ENCODE results near the gene APOBEC3H. TPM values are rescaled to one million over a fixed set of nuclear protein-coding genes. Genes with fewer than 3 reads are reported as not detected.

The APOBEC3H gene
- total RNA-seq, 1 donor from 2014 or later = not detected

- Histone ChIP-seq H3K27me3 (ENCODE audit: control insufficient read depth, insufficient read depth, low read length) (peaks cover 6% of the 10 kb centered on the region), H3K4me3 (ENCODE audit: low read depth, low read length) (no peak overlapping the region), H3K36me3 (ENCODE audit: control insufficient read depth, insufficient read depth, low read length) (no peaks in the 10 kb centered on the region)
- no peak for TF ChIP-seq CTCF (IDR thresholded peaks at IDR 0.05; ENCODE audit: insufficient read depth, low read length, poor library complexity, severe bottlenecking)
- no peak for DNase-seq (ENCODE audit: low read depth)
Measured at GRCh38 chr22:39090426-39091064, 6.5 kb upstream of the APOBEC3H start.

GRCh38 chr22:39091126-39092081 lies 5.6 kb upstream of the APOBEC3H start:
- no peak for TF ChIP-seq CTCF (IDR thresholded peaks at IDR 0.05; ENCODE audit: insufficient read depth, low read length, poor library complexity, severe bottlenecking)
- H3K27me3 ChIP-seq (ENCODE audit: control insufficient read depth, insufficient read depth, low read length) = peaks cover 6% of the 10 kb centered on the region

GRCh38 chr22:39092111-39092862 lies 4.8 kb upstream of the APOBEC3H start:
- Histone ChIP-seq H3K4me3 (ENCODE audit: low read depth, low read length) (no peak overlapping the region), H3K27me3 (ENCODE audit: control insufficient read depth, insufficient read depth, low read length) (peaks cover 6% of the 10 kb centered on the region), H3K36me3 (ENCODE audit: control insufficient read depth, insufficient read depth, low read length) (no peaks in the 10 kb centered on the region)
- DNase-seq (ENCODE audit: low read depth) = no peak
- TF ChIP-seq CTCF (IDR thresholded peaks at IDR 0.05; ENCODE audit: insufficient read depth, low read length, poor library complexity, severe bottlenecking) = no peak

More at GRCh38 chr22:39091126-39092081, 5.6 kb upstream of the APOBEC3H start:
- no peak overlapping the region for H3K4me3 ChIP-seq (ENCODE audit: low read depth, low read length)
- no peak for DNase-seq (ENCODE audit: low read depth)
- H3K36me3 ChIP-seq (ENCODE audit: control insufficient read depth, insufficient read depth, low read length) = no peaks in the 10 kb centered on the region

GRCh38 chr22:39094717-39095389 lies 2.2 kb upstream of the APOBEC3H start:
- no peak for TF ChIP-seq CTCF (IDR thresholded peaks at IDR 0.05; ENCODE audit: insufficient read depth, low read length, poor library complexity, severe bottlenecking)
- Histone ChIP-seq H3K36me3 (ENCODE audit: control insufficient read depth, insufficient read depth, low read length) (no peaks in the 10 kb centered on the region), H3K27me3 (ENCODE audit: control insufficient read depth, insufficient read depth, low read length) (peaks cover 6% of the 10 kb centered on the region), H3K4me3 (ENCODE audit: low read depth, low read length) (no peak overlapping the region)
- no peak for DNase-seq (ENCODE audit: low read depth)

- TF ChIP-seq CTCF (IDR thresholded peaks at IDR 0.05; ENCODE audit: insufficient read depth, low read length, poor library complexity, severe bottlenecking) = no peak
- peaks cover 6% of the 10 kb centered on the region for H3K27me3 ChIP-seq (ENCODE audit: control insufficient read depth, insufficient read depth, low read length)
- no peaks in the 10 kb centered on the region for H3K36me3 ChIP-seq (ENCODE audit: control insufficient read depth, insufficient read depth, low read length)
- no peak for DNase-seq (ENCODE audit: low read depth)
- no peak overlapping the region for H3K4me3 ChIP-seq (ENCODE audit: low read depth, low read length)
Measured at GRCh38 chr22:39095971-39096370, 1.1 kb upstream of the APOBEC3H start.
